HG03442 (cell line): ENCODE measurements around the gene AEBP2.
"Not testable (repeated sequence)": the region's sequence is repeated elsewhere in the genome, so short reads cannot be mapped to it uniquely, and the experiment has no call there.

Source experiments
- ATAC-seq: cut with Tn5 transposase; IDR thresholded peaks from one replicate; pipeline ENCODE4 v1.9.1; 2021; ENCODE audit warnings: mild to moderate bottlenecking, moderate library complexity; ENCODE audit not compliant: unreplicated experiment

The AEBP2 gene

DNA sequence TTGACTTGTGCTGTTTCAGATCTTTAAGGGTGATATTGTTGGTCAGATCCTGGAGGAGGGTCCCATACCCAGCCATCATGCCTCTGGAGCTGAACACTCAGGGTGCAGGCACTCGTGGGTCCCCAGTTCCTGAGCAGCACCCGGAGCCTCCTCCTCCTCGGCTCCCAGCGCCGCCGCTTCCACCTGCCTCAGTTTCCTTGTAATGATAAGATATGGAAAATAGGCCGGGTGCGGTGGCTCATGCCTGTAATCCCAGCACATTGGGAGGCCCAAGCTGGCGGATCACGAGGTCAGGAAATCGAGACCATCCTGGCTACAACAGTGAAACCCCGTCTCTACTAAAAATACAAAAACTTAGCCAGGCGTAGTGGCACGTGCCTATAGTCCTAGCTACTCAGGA lies 20.2 kb upstream of the AEBP2 start:
- ATAC-seq = no peak

GRCh38 chr12:19421503-19422282 lies 17.6 kb upstream of the AEBP2 start:
- no peak for ATAC-seq

DNA sequence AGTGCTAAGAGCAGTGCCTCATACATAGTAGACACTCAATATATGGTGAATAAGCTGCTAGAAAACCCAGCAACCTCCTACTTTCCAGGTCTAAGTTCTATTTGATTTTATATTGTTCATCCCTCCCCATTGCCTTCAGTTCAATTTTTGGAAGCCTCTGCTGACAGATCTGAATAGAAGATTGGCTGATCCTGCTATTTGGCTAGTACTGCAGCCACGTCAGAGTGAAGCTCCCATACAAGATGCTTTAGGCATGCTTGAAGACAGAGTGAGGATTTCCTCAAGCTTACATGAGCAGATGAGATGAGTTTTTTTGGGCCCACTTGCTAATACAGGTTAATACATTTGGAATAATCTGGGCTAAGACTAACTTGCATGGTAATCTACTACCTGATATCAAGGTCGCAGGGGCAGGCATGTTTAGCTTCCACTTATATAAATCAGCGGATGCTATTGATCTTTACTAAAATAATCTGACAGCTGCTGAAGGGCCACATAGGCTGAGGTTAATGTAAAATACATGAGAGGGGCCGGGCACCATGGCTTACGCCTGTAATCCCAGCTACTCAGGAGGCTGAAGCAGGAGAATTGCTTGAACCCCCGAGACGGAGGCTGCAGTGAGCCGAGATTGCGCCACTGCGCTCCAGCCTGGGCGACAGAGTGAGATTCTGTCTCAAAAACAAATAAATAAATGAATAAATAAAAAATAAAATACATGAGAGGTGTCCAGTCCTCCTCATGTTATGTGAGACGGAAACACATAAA lies 15.9 kb upstream of the AEBP2 start:
- ATAC-seq = no peak

DNA sequence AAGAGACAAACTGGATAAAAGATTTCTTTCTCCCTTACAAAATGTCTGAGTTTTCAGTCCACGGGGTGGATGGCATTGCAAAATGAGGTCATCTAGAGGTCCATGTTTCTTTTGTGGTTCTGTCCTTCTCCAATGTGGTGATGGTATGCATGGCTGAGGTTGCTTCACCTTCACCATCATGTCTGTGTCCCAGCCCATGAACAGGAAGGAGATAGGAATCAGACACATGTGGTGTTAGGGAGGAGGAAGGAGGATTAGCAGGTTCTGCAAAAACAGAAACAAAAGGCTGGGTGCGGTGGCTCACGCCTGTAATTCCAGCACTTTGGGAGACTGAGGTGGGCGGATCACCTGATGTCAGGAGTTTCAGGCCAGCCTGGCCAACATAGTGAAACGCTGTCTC lies 11.0 kb upstream of the AEBP2 start:
- no peak for ATAC-seq

- not testable (repeated sequence) for ATAC-seq
These were observed 9.8 kb upstream of the AEBP2 start for GRCh38 chr12:19429491-19429890.

DNA sequence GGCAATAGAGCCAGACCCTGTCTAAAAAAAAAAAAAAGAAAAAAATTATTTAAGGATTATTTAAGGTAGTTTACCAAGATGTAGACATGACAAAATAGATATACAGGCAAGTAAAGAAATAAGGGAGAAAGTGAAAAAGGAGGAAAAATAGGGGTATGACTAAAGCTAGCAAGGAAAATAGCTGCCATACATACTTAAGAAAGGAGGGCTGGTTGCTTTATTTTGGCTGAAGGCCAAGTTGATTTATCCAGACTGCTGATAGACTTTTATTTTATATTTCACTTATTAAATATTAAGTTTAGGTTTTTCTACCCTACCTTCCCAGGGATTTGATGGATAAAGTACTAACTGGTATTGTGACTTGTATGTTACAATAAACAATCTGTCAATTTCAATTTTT lies 8.3 kb upstream of the AEBP2 start:
- no peak for ATAC-seq

DNA sequence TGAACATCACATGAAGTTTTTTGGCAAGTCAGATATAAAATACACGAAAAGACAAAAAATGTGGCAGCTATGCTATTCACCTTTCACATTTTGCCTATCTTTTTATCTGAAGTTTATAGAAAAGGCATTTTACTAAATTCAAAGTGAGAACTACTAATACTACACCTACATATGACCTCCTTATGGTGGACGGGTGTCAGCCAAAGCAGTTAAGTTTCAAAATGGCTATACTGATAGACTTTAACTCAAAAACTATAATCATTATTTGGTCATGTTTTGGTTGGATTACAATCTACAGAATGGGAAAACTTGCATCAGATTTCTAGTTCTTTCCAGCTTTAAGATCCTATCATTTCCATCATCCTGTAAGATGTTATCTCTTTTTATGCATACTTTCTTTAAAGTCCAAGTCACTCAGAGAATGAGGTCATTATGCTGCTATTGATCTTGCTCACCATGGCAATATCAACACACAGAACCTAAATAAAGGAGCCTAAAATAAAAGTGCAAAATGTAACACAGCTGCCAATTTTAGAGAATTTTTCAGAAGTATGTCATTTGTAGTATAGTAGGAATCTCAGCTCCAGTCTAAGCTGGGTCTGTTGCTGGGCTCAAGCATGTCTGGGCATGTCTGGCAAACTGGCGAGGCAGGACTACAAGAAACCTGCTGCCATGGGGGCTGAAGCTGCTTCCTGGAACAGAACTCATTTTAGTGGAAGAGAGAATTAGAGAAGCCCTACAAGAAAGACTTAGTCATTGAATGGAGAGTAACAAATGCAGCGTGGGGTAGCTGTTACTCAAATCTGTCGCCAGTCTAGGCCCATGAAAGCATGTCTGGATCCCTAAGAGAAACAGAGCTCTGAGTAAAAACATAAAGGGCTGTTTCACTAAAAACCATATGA lies 7.6 kb upstream of the AEBP2 start:
- peak; percentile 66 for ATAC-seq

DNA sequence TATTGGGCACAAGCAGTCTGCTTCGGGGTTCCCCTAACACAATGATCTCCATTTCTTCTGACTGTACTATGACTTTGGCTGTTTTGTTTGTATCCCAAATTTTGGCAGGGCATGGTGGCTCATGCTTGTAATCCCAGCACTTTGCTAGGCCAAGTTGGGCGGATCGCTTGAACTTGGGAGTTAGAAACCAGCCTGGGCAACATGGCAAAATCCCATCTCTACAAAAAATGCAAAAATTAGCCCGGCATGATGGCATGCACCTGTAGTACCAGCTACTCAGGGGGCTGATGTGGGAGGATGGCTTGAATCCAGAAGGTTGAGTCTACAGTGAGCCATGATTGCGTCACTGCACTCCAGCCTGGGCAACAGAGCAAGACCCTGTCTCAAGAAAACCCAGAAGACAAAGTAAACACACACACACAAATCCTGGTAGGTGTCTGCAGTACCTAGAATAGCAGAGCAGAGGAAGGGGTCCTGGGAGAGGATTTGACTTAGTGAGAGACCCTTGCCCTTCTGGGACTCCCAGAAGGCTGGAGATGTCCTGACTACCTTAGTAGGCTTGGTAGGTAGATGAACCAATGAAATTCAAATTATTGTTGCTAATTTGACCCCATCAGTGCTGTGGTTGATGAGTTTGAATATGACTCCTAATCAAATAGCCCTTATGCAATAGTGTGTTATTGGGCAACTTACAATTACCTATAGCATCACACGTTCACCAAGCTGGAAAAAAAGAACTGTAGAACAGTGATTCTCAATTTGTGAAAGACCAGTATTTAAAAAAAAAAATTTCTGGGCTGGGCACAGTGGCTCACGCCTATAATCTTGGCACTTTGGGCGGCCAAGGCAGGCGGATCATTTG lies 6.8 kb upstream of the AEBP2 start:
- no peak for ATAC-seq

DNA sequence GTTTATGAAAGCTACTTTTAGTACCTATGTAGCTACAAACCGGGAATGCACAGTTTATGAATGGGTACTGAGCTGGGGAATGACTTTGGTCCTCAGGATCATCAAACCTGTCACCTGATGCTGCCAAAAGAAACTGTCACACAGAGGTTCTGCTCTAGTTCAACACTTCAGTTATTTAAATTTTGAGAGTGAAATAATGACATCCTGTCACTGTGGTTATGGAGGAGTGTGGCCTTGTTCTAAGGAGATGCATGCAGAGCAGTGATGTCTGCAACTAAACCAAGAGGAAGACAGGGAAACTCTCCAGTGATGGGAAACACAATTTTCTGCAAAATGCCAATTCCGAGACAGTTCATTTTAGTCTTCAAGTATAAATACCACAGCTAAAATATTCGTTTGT lies 4.8 kb upstream of the AEBP2 start:
- no peak for ATAC-seq

GRCh38 chr12:19435831-19436497 lies 3.3 kb upstream of the AEBP2 start:
- no peak for ATAC-seq

DNA sequence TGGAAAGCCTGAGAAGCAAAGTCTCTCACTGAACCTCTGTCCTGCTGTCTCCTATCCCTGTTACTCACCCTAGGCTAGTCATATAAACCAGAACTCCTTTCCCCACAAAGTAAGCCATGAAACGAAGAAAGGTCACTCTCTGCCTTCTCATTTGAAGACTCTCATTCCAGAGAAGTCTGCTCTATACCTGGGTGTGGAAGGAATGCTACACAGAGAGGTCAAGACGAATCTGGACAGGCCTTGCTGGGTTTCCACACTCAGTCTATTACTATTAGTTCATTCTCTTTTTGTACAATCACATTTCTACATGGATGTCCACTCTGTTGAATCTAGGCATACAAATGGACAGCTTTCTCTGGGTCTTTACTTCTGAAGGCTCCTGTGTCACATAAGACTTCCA lies 2.4 kb upstream of the AEBP2 start:
- ATAC-seq = no peak

DNA sequence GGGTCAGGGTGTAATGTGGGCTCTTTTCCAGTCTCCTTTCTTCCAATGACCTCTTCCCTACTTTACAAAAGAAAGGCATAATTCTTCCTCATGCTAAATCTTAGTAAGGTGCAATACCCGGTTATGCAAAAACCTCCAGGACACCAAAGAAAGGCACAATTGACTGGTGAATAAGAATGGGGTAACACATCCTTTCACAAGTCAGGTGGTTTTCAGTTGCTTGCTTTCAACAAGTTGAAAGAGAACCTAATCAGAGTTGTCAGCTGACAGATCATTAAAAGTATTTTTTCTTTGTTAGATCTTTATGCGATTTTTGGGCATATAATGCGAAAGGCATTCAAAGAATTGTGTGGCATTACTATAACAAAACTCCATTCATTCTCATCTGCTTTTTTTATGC lies 1.3 kb upstream of the AEBP2 start:
- no peak for ATAC-seq

GRCh38 chr12:19440019-19440858 lies 947 bp downstream of the AEBP2 start:
- ATAC-seq = peak; percentile 28

- ATAC-seq = no peak
These were observed 1.6 kb downstream of the AEBP2 start for GRCh38 chr12:19440916-19441315.

GRCh38 chr12:19443585-19443984 lies 4.3 kb downstream of the AEBP2 start:
- no peak for ATAC-seq

GRCh38 chr12:19444097-19444496 lies 4.8 kb downstream of the AEBP2 start:
- ATAC-seq = no peak

DNA sequence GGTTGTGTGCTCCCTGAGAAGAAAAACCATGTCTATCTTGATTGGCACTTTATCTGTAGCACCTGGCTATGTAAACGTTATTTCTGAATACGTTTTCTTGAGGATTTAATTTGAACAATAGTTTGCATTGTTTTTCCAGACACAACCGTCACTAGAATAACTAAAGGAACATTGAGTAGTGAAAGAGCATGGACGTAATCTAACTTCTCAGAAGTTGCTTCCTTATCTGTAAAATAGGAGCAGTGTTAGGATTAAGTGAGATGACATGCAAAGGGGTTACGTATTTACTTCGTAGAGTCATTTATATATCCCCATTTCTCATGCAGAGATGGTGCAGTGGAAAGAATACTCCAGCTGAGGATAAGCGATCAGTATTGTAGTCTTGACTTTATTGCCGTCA lies 8.1 kb downstream of the AEBP2 start:
- no peak for ATAC-seq

DNA sequence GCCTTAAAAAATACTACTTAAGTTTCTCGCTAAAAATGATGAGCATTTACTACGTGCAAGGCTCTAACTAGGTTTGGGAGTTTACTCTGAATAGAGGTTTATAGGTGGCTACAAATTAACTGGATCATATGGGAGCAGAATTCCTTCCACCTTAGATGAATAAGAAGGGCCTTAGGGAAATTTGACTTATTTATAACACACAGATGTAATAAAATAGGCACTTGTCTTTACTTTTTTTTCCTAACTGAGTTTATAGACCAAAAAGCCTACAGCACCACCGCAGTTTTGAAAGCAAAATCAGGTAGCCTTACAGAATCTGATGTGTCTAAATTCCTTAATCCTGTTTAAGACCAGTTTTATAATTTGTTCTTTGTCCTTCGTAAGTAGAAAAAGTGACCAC lies 10.5 kb downstream of the AEBP2 start:
- no peak for ATAC-seq

GRCh38 chr12:19450362-19450761 lies 11.1 kb downstream of the AEBP2 start:
- no peak for ATAC-seq
